Neural cell (in vitro differentiated cells): ENCODE results near the gene MAST2. TPM values are rescaled to one million over a fixed set of nuclear protein-coding genes. Genes with fewer than 3 reads are reported as not detected.
"Not testable (repeated sequence)": the region's sequence is repeated elsewhere in the genome, so short reads cannot be mapped to it uniquely, and the experiment has no call there.

ENCODE experiments used
- H2AFZ ChIP-seq: fragments of 200-600, 300-800 bp; sonication (generic), shearing (Covaris generic); 2 replicates; pipeline ENCODE4 v1.6.0; 2014; ENCODE audit warnings: low read depth, mild to moderate bottlenecking, antibody characterized with exemption, low read length, moderate library complexity
- H3F3A ChIP-seq: fragments of 200-600 bp; shearing (Covaris generic); 2 replicates; pipeline ENCODE4 v1.6.1; 2016; ENCODE audit warnings: mild to moderate bottlenecking, moderate library complexity, mixed read lengths, antibody characterized with exemption, low read length; ENCODE audit not compliant: insufficient read depth, poor library complexity, severe bottlenecking
- H3K27ac ChIP-seq: fragments of 200-600, 300-800 bp; sonication (generic), shearing (Covaris generic); 2 replicates; pipeline ENCODE4 v1.5.1; 2014; ENCODE audit warnings: mild to moderate bottlenecking, low read length, moderate library complexity
- H3K27me3 ChIP-seq: fragments of 300-800, 200-600 bp; sonication (generic), shearing (Covaris generic); 2 replicates; pipeline ENCODE4 v1.6.0; 2014; ENCODE audit warnings: mild to moderate bottlenecking, low read depth, low read length, moderate library complexity; ENCODE audit not compliant: insufficient read depth
- H3K36me3 ChIP-seq: fragments of 300-800, 200-600 bp; sonication (generic), shearing (Covaris generic); 2 replicates; pipeline ENCODE4 v1.5.1; 2014; ENCODE audit warnings: mild to moderate bottlenecking, antibody characterized with exemption, low read length, moderate library complexity; ENCODE audit not compliant: insufficient read depth
- H3K4me2 ChIP-seq: fragments of 300-800, 200-600 bp; sonication (generic), shearing (Covaris generic); 2 replicates; pipeline ENCODE4 v1.6.0; 2014; ENCODE audit warnings: mild to moderate bottlenecking, low read length
- H3K4me3 ChIP-seq: fragments of 300-800, 200-600 bp; sonication (generic), shearing (Covaris generic); 2 replicates; pipeline ENCODE4 v1.5.1; 2014; ENCODE audit warnings: mild to moderate bottlenecking, low read length, moderate library complexity
- H3K79me2 ChIP-seq: fragments of 200-600 bp; shearing (Covaris generic); replicated peaks from 2 replicates; pipeline ENCODE4 v1.6.0; 2014; ENCODE audit warnings: mild to moderate bottlenecking, low read length, moderate library complexity; ENCODE audit not compliant: insufficient read depth
- H3K9ac ChIP-seq: fragments of 300-800, 200-600 bp; sonication (generic), shearing (Covaris generic); 2 replicates; pipeline ENCODE4 v1.6.1; 2016; ENCODE audit warnings: mild to moderate bottlenecking, low read length, mixed read lengths
- H3K9me2 ChIP-seq: fragments of 200-600 bp; shearing (Covaris generic); 2 replicates; pipeline ENCODE4 v1.6.1; 2016; ENCODE audit warnings: mild to moderate bottlenecking, low read length, mixed read lengths; ENCODE audit not compliant: insufficient read depth
- H3K9me3 ChIP-seq: fragments of 200-600, 300-800 bp; sonication (generic), shearing (Covaris generic); 2 replicates; pipeline ENCODE4 v1.6.1; 2016; ENCODE audit warnings: mild to moderate bottlenecking, mixed run types, low read length, moderate library complexity, mixed read lengths
- H4K20me1 ChIP-seq: fragments of 200-600 bp; shearing (Covaris generic); 2 replicates; pipeline ENCODE4 v1.6.1; 2016; ENCODE audit warnings: mild to moderate bottlenecking, mixed run types; ENCODE audit not compliant: insufficient read depth
- CTCF ChIP-seq: fragments of 450-650 bp; IDR thresholded peaks from 2 replicates; pipeline ENCODE4 v1.5.1; 2014; ENCODE audit warnings: antibody characterized with exemption, mild to moderate bottlenecking, moderate library complexity; ENCODE audit not compliant: poor library complexity, severe bottlenecking
- EP300 ChIP-seq: fragments of 450-650 bp; conservative IDR thresholded peaks from 2 replicates; pipeline ENCODE4 v1.6.1; 2014; ENCODE audit warnings: antibody characterized with exemption, mild to moderate bottlenecking, moderate library complexity; ENCODE audit not compliant: poor library complexity, severe bottlenecking
- EZH2 ChIP-seq: fragments of 200-600, 300-800 bp; shearing (Covaris generic), sonication (generic); IDR thresholded peaks from 2 replicates; pipeline ENCODE4 v1.6.1; 2014; ENCODE audit warnings: antibody characterized with exemption, low read length, borderline replicate concordance, mild to moderate bottlenecking; ENCODE audit not compliant: insufficient read depth, poor library complexity, severe bottlenecking
- MXI1 ChIP-seq: fragments of 450-650 bp; conservative IDR thresholded peaks from 2 replicates; pipeline ENCODE4 v1.6.1; 2014; ENCODE audit warnings: antibody characterized with exemption, mild to moderate bottlenecking; ENCODE audit not compliant: poor library complexity, severe bottlenecking
- POLR2AphosphoS5 ChIP-seq: IDR thresholded peaks from 2 replicates; pipeline ENCODE4 v1.6.1; 2012
- RAD21 ChIP-seq: fragments of 450-650 bp; conservative IDR thresholded peaks from 2 replicates; pipeline ENCODE4 v1.6.1; 2014; ENCODE audit warnings: antibody characterized with exemption, mild to moderate bottlenecking, moderate library complexity
- SMC3 ChIP-seq: fragments of 450-650 bp; conservative IDR thresholded peaks from 2 replicates; pipeline ENCODE4 v1.6.1; 2014; ENCODE audit warnings: antibody characterized with exemption, mild to moderate bottlenecking, moderate library complexity; ENCODE audit not compliant: poor library complexity
- TAF1 ChIP-seq: IDR thresholded peaks from 2 replicates; pipeline ENCODE4 v1.6.1; 2012; ENCODE audit warnings: low read depth
- polyA plus RNA-seq: library from polyadenylated mRNA; depleted of rRNA; stranded (reverse); fragments of >200 nt; gene quantifications from 2 replicates; pipeline ENCODE4 v1.2.3, GENCODE V29; 2014
- TF ChIP-seq, protein P1 (sequence below): IDR thresholded peaks from 2 replicates; pipeline ENCODE4 v1.6.1; 2012; ENCODE audit warnings: borderline replicate concordance

MAST2 gene
- polyA plus RNA-seq, 1 donor from 2014 or later, result 22.2 TPM

- no peaks in the 10 kb centered on the region for H3F3A ChIP-seq
- no peaks in the 10 kb centered on the region for H3K27me3 ChIP-seq
- H3K9me3 ChIP-seq, result no peaks in the 10 kb centered on the region
- no peaks in the 10 kb centered on the region for H3K79me2 ChIP-seq
- H3K4me2 ChIP-seq, result no peak overlapping the region
- no peak overlapping the region for H3K4me3 ChIP-seq
- H2AFZ ChIP-seq, result no peak overlapping the region
- TF ChIP-seq EP300 (no peak), TAF1 (no peak), SMC3 (no peak), EZH2 (no peak), CTCF (no peak), RAD21 (no peak), POLR2AphosphoS5 (no peak), MXI1 (no peak)
- TF ChIP-seq, protein P1, sequence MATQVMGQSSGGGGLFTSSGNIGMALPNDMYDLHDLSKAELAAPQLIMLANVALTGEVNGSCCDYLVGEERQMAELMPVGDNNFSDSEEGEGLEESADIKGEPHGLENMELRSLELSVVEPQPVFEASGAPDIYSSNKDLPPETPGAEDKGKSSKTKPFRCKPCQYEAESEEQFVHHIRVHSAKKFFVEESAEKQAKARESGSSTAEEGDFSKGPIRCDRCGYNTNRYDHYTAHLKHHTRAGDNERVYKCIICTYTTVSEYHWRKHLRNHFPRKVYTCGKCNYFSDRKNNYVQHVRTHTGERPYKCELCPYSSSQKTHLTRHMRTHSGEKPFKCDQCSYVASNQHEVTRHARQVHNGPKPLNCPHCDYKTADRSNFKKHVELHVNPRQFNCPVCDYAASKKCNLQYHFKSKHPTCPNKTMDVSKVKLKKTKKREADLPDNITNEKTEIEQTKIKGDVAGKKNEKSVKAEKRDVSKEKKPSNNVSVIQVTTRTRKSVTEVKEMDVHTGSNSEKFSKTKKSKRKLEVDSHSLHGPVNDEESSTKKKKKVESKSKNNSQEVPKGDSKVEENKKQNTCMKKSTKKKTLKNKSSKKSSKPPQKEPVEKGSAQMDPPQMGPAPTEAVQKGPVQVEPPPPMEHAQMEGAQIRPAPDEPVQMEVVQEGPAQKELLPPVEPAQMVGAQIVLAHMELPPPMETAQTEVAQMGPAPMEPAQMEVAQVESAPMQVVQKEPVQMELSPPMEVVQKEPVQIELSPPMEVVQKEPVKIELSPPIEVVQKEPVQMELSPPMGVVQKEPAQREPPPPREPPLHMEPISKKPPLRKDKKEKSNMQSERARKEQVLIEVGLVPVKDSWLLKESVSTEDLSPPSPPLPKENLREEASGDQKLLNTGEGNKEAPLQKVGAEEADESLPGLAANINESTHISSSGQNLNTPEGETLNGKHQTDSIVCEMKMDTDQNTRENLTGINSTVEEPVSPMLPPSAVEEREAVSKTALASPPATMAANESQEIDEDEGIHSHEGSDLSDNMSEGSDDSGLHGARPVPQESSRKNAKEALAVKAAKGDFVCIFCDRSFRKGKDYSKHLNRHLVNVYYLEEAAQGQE, result no peak
- H4K20me1 ChIP-seq, result no peaks in the 10 kb centered on the region
- no peak overlapping the region for H3K27ac ChIP-seq
- no peaks in the 10 kb centered on the region for H3K9me2 ChIP-seq
- no peak overlapping the region for H3K9ac ChIP-seq
- H3K36me3 ChIP-seq, result no peaks in the 10 kb centered on the region
Measured at GRCh38 chr1:45842786-45843185, 39.4 kb downstream of the MAST2 start.

- TF ChIP-seq EP300, result no peak
- TF ChIP-seq RAD21, result no peak
- TF ChIP-seq, protein P1, result no peak
- no peak for TF ChIP-seq SMC3
- no peak for TF ChIP-seq CTCF
- no peak for TF ChIP-seq MXI1
- no peak for TF ChIP-seq TAF1
- no peak for TF ChIP-seq EZH2
- no peak for TF ChIP-seq POLR2AphosphoS5
- Histone ChIP-seq H3K9ac (no peak overlapping the region), H3F3A (no peaks in the 10 kb centered on the region), H3K4me3 (no peak overlapping the region), H3K4me2 (no peak overlapping the region), H3K27me3 (no peaks in the 10 kb centered on the region), H3K36me3 (no peaks in the 10 kb centered on the region), H3K9me2 (no peaks in the 10 kb centered on the region), H2AFZ (no peak overlapping the region), H4K20me1 (no peaks in the 10 kb centered on the region), H3K27ac (no peak overlapping the region), H3K79me2 (no peaks in the 10 kb centered on the region), H3K9me3 (no peaks in the 10 kb centered on the region)
Measured at GRCh38 chr1:45843474-45843905, 40.1 kb downstream of the MAST2 start.

GRCh38 chr1:45844000-45844399 lies 40.6 kb downstream of the MAST2 start:
- not testable (repeated sequence) for H3K9me2 ChIP-seq, H3K36me3 ChIP-seq, H3K9ac ChIP-seq

More at GRCh38 chr1:45844000-45844399, 40.6 kb downstream of the MAST2 start:
- not testable (repeated sequence) for H3K4me3 ChIP-seq, H3K9me3 ChIP-seq, H3K27me3 ChIP-seq, H3F3A ChIP-seq, H3K27ac ChIP-seq, H4K20me1 ChIP-seq, H3K79me2 ChIP-seq, H2AFZ ChIP-seq, H3K4me2 ChIP-seq
